Kidney (tissue), 14 donors: ENCODE data around the gene SSNA1. TPM values are rescaled to one million over a fixed set of nuclear protein-coding genes. Genes with fewer than 3 reads are reported as not detected.

Experiments
- DNase-seq, 5 donors: peaks; one replicate each; pipeline ENCODE4 v3.0.0-alpha.2; 2013 to 2020
- FAIRE-seq: peaks from 2 replicates; lab custom pipeline; 2012; peaks lifted over from hg19 to GRCh38; lab: Jason Lieb, UNC
- H3K27ac ChIP-seq, 2 donors: one replicate each; pipeline ENCODE4 v1.7.0; 2013; ENCODE audit warnings: low read depth in 2 of 2, low read length in 2 of 2, inconsistent platforms in 1 of 2
- H3K27me3 ChIP-seq: one replicate; pipeline ENCODE4 v1.7.1; 2013; ENCODE audit warnings: low read length, inconsistent platforms; ENCODE audit not compliant: control insufficient read depth, insufficient read depth
- H3K36me3 ChIP-seq, 3 donors: one replicate each; pipeline versions ENCODE4 v1.7.0 to v1.7.1; 2013; ENCODE audit warnings: low read length in 3 of 3, control low read depth in 1 of 3, inconsistent platforms in 1 of 3; ENCODE audit not compliant: insufficient read depth in 3 of 3, control insufficient read depth in 2 of 3
- H3K4me1 ChIP-seq, 3 donors: one replicate each; pipeline versions ENCODE4 v1.7.0 to v1.7.1; 2013; ENCODE audit warnings: low read length in 3 of 3, inconsistent platforms in 1 of 3, low read depth in 1 of 3; ENCODE audit not compliant: control insufficient read depth in 2 of 3, insufficient read depth in 2 of 3
- H3K4me3 ChIP-seq, 3 donors: one replicate each; pipeline versions ENCODE4 v1.7.0 to v1.8.1; 2013; ENCODE audit warnings: low read length in 3 of 3, control low read depth in 1 of 3, inconsistent platforms in 1 of 3
- H3K9ac ChIP-seq, 3 donors: one replicate each; pipeline versions ENCODE4 v1.7.0 to v1.7.1; 2013; ENCODE audit warnings: low read length in 3 of 3, control low read depth in 1 of 3, inconsistent platforms in 1 of 3
- H3K9me3 ChIP-seq, 3 donors: one replicate each; pipeline versions ENCODE4 v1.7.0 to v1.7.1; 2013; ENCODE audit warnings: low read length in 3 of 3, control low read depth in 1 of 3, inconsistent platforms in 1 of 3; ENCODE audit not compliant: control insufficient read depth in 2 of 3, insufficient read depth in 1 of 3
- CTCF ChIP-seq: IDR thresholded peaks from 3 replicates; pipeline ENCODE4 v1.5.1; 2012; ENCODE audit warnings: mild to moderate bottlenecking, moderate library complexity, borderline replicate concordance; ENCODE audit not compliant: insufficient read depth; ENCODE audit errors: extremely low read depth
- intact Hi-C: fragments of 100-400 bp; cut with DNase I; formaldehyde crosslinking; loops from one replicate; pipeline ENCODE4 v1.11.1; 2022
- polyA plus RNA-seq: library from polyadenylated mRNA; stranded (reverse); fragments of 350-450 nt; fragmentation: Illumina TruSeq; extraction: RNeasy Lipid Tissue Mini Kit (QIAGEN cat#74804); gene quantifications from one replicate; pipeline ENCODE4 v1.2.3, GENCODE V29; 2014; ENCODE audit warnings: low read depth, low replicate concordance; ENCODE audit not compliant: insufficient read depth
- total RNA-seq: library from RNA; stranded (reverse); fragmentation: NEBNext Ultra II Directional; extraction: Animal tissue kit (Norgen Biotek cat#: 25700); gene quantifications from one replicate; pipeline ENCODE4 v1.2.1, GENCODE V29; 2021
- donor health status: control.
- donor health status: control.
- donor health status: control.
- donor health status: control.
- donor health status: control.
- donor health status: DM: yes; HTN: yes; CAD: no.
- donor health status: Normal renal cell carcinoma (clear cell type).

SSNA1 gene
- total and polyA plus RNA-seq, 2 donors from 2014 or later: 52.5 to 131 TPM

DNA sequence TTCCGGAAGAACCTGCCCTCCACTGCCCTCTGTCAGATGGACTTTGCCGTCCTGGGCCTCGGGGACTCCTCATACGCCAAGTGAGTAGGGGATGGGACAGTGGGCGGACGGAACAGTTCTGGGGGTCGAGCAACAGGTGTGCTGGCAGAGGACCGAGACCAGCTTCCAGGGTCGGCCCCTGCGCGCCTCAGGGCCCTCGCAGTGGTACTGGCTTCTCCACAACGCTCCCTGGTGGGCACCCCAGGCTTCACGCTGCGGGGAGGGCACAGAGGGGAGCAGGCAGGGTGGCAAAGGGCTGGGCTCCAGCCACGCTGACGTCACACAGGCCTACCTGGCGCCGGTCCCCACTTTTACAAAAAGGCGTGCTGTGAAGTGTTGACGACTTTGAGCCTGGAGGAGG, 24.0 kb downstream of the SSNA1 start:
- FAIRE-seq (no peak), DNase-seq (no peak)
- Histone ChIP-seq H3K9ac (no peak overlapping the region), H3K9me3 (no peaks in the 10 kb centered on the region), H3K36me3 (peaks cover 0 to 2% (median 0%) of the 10 kb centered on the region in 3 donors), H3K4me1 (peaks cover 0 to 9% (median 0%) of the 10 kb centered on the region in 3 donors), H3K27ac (no peak overlapping the region), H3K4me3 (no peak overlapping the region), H3K27me3 (no peaks in the 10 kb centered on the region)
- intact Hi-C loops: no loop called here
- no peak for TF ChIP-seq CTCF

DNA sequence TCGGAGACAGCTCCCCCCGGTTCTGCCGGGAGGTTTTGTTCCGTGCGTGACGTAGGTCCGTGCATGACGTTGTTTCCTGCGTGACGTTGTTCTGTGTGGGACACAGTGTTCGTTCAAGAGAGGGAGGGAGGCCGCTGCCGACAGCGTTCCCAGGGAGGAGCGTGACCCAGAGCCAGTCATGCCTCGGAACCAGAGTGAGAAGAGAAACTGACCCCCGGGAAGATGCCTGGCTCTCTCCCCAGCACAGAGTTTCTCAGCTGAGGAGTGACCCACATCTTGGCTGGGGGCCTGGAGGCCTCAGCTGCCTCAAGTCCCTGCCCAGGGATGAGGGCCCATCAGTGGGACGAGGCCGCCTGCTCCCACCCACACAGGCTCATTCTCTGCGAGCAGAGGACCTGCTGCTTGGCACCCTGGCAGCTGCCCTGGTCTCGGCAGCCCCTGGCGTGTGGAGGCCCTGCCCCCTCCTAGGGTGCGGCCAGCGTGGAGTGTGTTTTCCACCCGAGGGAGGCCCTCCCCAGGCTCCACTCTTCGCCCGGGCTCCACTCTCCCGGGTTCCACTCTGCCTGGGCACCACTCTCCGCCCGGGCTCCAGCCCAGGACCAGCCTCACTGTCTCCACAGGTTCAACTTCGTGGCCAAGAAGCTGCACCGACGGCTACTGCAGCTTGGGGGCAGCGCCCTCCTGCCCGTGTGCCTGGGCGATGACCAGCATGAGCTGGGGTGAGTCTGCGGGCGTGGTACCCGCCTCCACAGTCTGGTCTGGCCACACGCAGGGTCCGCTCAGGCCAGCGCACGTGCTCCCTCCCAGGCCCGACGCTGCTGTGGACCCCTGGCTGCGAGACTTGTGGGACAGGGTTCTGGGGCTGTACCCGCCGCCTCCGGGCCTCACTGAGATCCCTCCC, 24.9 kb downstream of the SSNA1 start:
- H3K9ac ChIP-seq: no peak overlapping the region
- no peaks in the 10 kb centered on the region for H3K9me3 ChIP-seq
- TF ChIP-seq CTCF: no peak
- H3K27me3 ChIP-seq: no peaks in the 10 kb centered on the region
- peaks cover 0 to 2% (median 0%) of the 10 kb centered on the region in 3 donors for H3K36me3 ChIP-seq
- FAIRE-seq: no peak
- no peak overlapping the region for H3K27ac ChIP-seq
- intact Hi-C loops: no loop called here
- DNase-seq: no peak
- no peak overlapping the region for H3K4me3 ChIP-seq
- peaks cover 0 to 16% (median 0%) of the 10 kb centered on the region in 3 donors for H3K4me1 ChIP-seq

GRCh38 chr9:137214620-137215019, 26.1 kb downstream of the SSNA1 start:
- FAIRE-seq (no peak), DNase-seq (no peak)

More at GRCh38 chr9:137214620-137215019, 26.1 kb downstream of the SSNA1 start:
- Histone ChIP-seq H3K4me1 (peaks cover 0 to 21% (median 0%) of the 10 kb centered on the region in 3 donors), H3K36me3 (peaks cover 0 to 2% (median 0%) of the 10 kb centered on the region in 3 donors), H3K4me3 (no peak overlapping the region), H3K27me3 (no peaks in the 10 kb centered on the region), H3K9me3 (no peaks in the 10 kb centered on the region), H3K9ac (no peak overlapping the region), H3K27ac (no peak overlapping the region)
- intact Hi-C loops: no loop called here
- TF ChIP-seq CTCF: no peak
